Measurements from ENCODE around the gene PSAPL1. TPM values are rescaled to one million over a fixed set of nuclear protein-coding genes. Genes with fewer than 3 reads are reported as not detected.

The PSAPL1 gene
- total and polyA plus RNA-seq, 4 donors = not detected

- Histone ChIP-seq H3K36me3 (ENCODE audit: control insufficient read depth in 4 of 4, insufficient read depth in 3 of 4, low read depth in 1 of 4, low read length in 3 of 4) (no peaks in the 10 kb centered on the region), H3K27ac (ENCODE audit: low read depth in 1 of 2, low read length in 2 of 2) (no peak overlapping the region), H3K4me3 (ENCODE audit: low read depth in 1 of 3, low read length in 3 of 3) (no peak overlapping the region), H3K27me3 (ENCODE audit: control insufficient read depth in 4 of 4, insufficient read depth in 4 of 4, low read length in 3 of 4) (no peaks in the 10 kb centered on the region), H3K9ac (ENCODE audit: low read depth in 1 of 2, low read length in 2 of 2) (no peak overlapping the region), H3K4me1 (ENCODE audit: control insufficient read depth in 4 of 4, insufficient read depth in 4 of 4, low read length in 3 of 4) (peaks cover 0 to 7% (median 4%) of the 10 kb centered on the region in 4 donors), H3K9me3 (ENCODE audit: control insufficient read depth in 4 of 4, low read length in 3 of 4) (no peaks in the 10 kb centered on the region)
- no peak for DNase-seq (ENCODE audit: low spot score)
- TF ChIP-seq, protein P1, sequence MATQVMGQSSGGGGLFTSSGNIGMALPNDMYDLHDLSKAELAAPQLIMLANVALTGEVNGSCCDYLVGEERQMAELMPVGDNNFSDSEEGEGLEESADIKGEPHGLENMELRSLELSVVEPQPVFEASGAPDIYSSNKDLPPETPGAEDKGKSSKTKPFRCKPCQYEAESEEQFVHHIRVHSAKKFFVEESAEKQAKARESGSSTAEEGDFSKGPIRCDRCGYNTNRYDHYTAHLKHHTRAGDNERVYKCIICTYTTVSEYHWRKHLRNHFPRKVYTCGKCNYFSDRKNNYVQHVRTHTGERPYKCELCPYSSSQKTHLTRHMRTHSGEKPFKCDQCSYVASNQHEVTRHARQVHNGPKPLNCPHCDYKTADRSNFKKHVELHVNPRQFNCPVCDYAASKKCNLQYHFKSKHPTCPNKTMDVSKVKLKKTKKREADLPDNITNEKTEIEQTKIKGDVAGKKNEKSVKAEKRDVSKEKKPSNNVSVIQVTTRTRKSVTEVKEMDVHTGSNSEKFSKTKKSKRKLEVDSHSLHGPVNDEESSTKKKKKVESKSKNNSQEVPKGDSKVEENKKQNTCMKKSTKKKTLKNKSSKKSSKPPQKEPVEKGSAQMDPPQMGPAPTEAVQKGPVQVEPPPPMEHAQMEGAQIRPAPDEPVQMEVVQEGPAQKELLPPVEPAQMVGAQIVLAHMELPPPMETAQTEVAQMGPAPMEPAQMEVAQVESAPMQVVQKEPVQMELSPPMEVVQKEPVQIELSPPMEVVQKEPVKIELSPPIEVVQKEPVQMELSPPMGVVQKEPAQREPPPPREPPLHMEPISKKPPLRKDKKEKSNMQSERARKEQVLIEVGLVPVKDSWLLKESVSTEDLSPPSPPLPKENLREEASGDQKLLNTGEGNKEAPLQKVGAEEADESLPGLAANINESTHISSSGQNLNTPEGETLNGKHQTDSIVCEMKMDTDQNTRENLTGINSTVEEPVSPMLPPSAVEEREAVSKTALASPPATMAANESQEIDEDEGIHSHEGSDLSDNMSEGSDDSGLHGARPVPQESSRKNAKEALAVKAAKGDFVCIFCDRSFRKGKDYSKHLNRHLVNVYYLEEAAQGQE (IDR thresholded peaks at IDR 0.05) = no peak
- TF ChIP-seq YY1 (IDR thresholded peaks at IDR 0.05) (no peak), HNF4G (IDR thresholded peaks at IDR 0.05) (no peak)
- WGBS = 89% methylated on average over 3 of the region's 3 CpGs
These were observed 12.5 kb upstream of the PSAPL1 start for GRCh38 chr4:7447236-7447635.

GRCh38 chr4:7444731-7445130 is 10.0 kb upstream of the PSAPL1 start:
- TF ChIP-seq EGR1 (IDR thresholded peaks at IDR 0.05; ENCODE audit: low read depth in 2 of 2) (no peak), SP1 (IDR thresholded peaks at IDR 0.05) (no peak), HNF4A (conservative IDR thresholded peaks at IDR 0.05) (peak; percentile 47 to 57)
- H3K4me1 ChIP-seq (ENCODE audit: control insufficient read depth in 4 of 4, insufficient read depth in 4 of 4, low read length in 3 of 4) = peaks cover 0 to 7% (median 4%) of the 10 kb centered on the region in 4 donors
- no peaks in the 10 kb centered on the region for H3K27me3 ChIP-seq (ENCODE audit: control insufficient read depth in 4 of 4, insufficient read depth in 4 of 4, low read length in 3 of 4)
- no peak overlapping the region for H3K9ac ChIP-seq (ENCODE audit: low read depth in 1 of 2, low read length in 2 of 2)
- peak; percentile 47 for DNase-seq (ENCODE audit: low spot score)
- H3K27ac ChIP-seq (ENCODE audit: low read depth in 1 of 2, low read length in 2 of 2) = no peak overlapping the region
- no peaks in the 10 kb centered on the region for H3K36me3 ChIP-seq (ENCODE audit: control insufficient read depth in 4 of 4, insufficient read depth in 3 of 4, low read depth in 1 of 4, low read length in 3 of 4)
- H3K9me3 ChIP-seq (ENCODE audit: control insufficient read depth in 4 of 4, low read length in 3 of 4) = no peaks in the 10 kb centered on the region
- no peak overlapping the region for H3K4me3 ChIP-seq (ENCODE audit: low read depth in 1 of 3, low read length in 3 of 3)
- WGBS = 56% methylated on average over 12 of the region's 12 CpGs

DNA sequence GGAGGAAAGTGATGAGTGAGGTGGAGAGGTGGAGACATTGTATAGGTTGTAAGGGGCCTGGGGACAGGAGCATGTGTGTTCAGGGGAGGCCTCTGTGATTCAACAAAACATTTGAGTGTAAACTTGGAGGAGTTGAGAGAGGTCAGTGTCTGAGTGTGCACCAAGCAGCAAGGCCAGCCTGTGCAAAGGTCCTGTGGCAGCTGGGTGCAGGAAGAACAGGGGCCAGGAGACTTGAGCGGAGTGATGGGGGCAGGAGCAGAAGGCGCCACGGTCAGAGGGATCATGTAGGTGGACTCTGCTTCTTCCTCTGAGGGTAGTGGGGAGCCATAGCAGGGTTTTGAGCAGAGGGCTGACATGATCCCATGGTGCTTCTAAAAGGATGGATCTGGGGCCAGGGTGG is 9.6 kb upstream of the PSAPL1 start:
- H3K9ac ChIP-seq (ENCODE audit: low read depth in 1 of 2, low read length in 2 of 2) = no peak overlapping the region
- H3K9me3 ChIP-seq (ENCODE audit: control insufficient read depth in 4 of 4, low read length in 3 of 4) = no peaks in the 10 kb centered on the region
- DNase-seq (ENCODE audit: low spot score) = no peak
- TF ChIP-seq YY1 (IDR thresholded peaks at IDR 0.05) = no peak
- no peak for TF ChIP-seq MAX (IDR thresholded peaks at IDR 0.05)
- no peak for TF ChIP-seq RXRA (IDR thresholded peaks at IDR 0.05)
- no peak for TF ChIP-seq JUND (IDR thresholded peaks at IDR 0.05)
- TF ChIP-seq, protein P1 (IDR thresholded peaks at IDR 0.05) = no peak
- no peak for TF ChIP-seq NR2F2 (IDR thresholded peaks at IDR 0.05)
- peaks cover 0 to 7% (median 4%) of the 10 kb centered on the region in 4 donors for H3K4me1 ChIP-seq (ENCODE audit: control insufficient read depth in 4 of 4, insufficient read depth in 4 of 4, low read length in 3 of 4)
- H3K4me3 ChIP-seq (ENCODE audit: low read depth in 1 of 3, low read length in 3 of 3) = no peak overlapping the region
- H3K27ac ChIP-seq (ENCODE audit: low read depth in 1 of 2, low read length in 2 of 2) = no peak overlapping the region
- H3K27me3 ChIP-seq (ENCODE audit: control insufficient read depth in 4 of 4, insufficient read depth in 4 of 4, low read length in 3 of 4) = no peaks in the 10 kb centered on the region
- 96% methylated on average over 3 of the region's 3 CpGs for WGBS
- no peaks in the 10 kb centered on the region for H3K36me3 ChIP-seq (ENCODE audit: control insufficient read depth in 4 of 4, insufficient read depth in 3 of 4, low read depth in 1 of 4, low read length in 3 of 4)

All from liver (tissue), 9 donors.